Measurements from ENCODE around the gene CYCS.
"Not testable (repeated sequence)": the region's sequence is repeated elsewhere in the genome, so short reads cannot be mapped to it uniquely, and the experiment has no call there.

Gene CYCS

GRCh38 chr7:25125137-25125946, at the start of gene CYCS:
CYCS (minus strand) TSS chr7:25125260; CDS start chr7:25124119, 1,141 bp downstream.
- DNase-seq (ENCODE audit: low read depth in 4 of 4, low spot score in 1 of 4), result peak; percentile 96 to 99 (median 98)

GRCh38 chr7:25173184-25173583, 48.1 kb upstream of the CYCS start:
- no peak for DNase-seq (ENCODE audit: low read depth in 4 of 4, low spot score in 1 of 4)

- DNase-seq (ENCODE audit: low read depth in 4 of 4, low spot score in 1 of 4), result no peak
Measured at GRCh38 chr7:25171516-25171915, 46.5 kb upstream of the CYCS start.

GRCh38 chr7:25171071-25171470, 46.0 kb upstream of the CYCS start:
- DNase-seq (ENCODE audit: low read depth in 4 of 4, low spot score in 1 of 4), result no peak

GRCh38 chr7:25169683-25170082, 44.6 kb upstream of the CYCS start:
- no peak for DNase-seq (ENCODE audit: low read depth in 4 of 4, low spot score in 1 of 4)

GRCh38 chr7:25168145-25168544, 43.1 kb upstream of the CYCS start:
- DNase-seq (ENCODE audit: low read depth in 4 of 4, low spot score in 1 of 4), result no peak

GRCh38 chr7:25167262-25167843, 42.3 kb upstream of the CYCS start:
- no peak for DNase-seq (ENCODE audit: low read depth in 4 of 4, low spot score in 1 of 4)

GRCh38 chr7:25159983-25160596, 35.0 kb upstream of the CYCS start:
- DNase-seq (ENCODE audit: low read depth in 4 of 4, low spot score in 1 of 4), result not testable (repeated sequence)

GRCh38 chr7:25158966-25159365, 33.9 kb upstream of the CYCS start:
- no peak for DNase-seq (ENCODE audit: low read depth in 4 of 4, low spot score in 1 of 4)

GRCh38 chr7:25151773-25152172, 26.7 kb upstream of the CYCS start:
- DNase-seq (ENCODE audit: low read depth in 4 of 4, low spot score in 1 of 4), result no peak

GRCh38 chr7:25149836-25150235, 24.8 kb upstream of the CYCS start:
- no peak for DNase-seq (ENCODE audit: low read depth in 4 of 4, low spot score in 1 of 4)

GRCh38 chr7:25148772-25149575, 23.9 kb upstream of the CYCS start:
- no peak for DNase-seq (ENCODE audit: low read depth in 4 of 4, low spot score in 1 of 4)

GRCh38 chr7:25143763-25144162, 18.7 kb upstream of the CYCS start:
- no peak for DNase-seq (ENCODE audit: low read depth in 4 of 4, low spot score in 1 of 4)

- no peak for DNase-seq (ENCODE audit: low read depth in 4 of 4, low spot score in 1 of 4)
Measured at GRCh38 chr7:25139536-25139935, 14.5 kb upstream of the CYCS start.

- DNase-seq (ENCODE audit: low read depth in 4 of 4, low spot score in 1 of 4), result no peak
Measured at GRCh38 chr7:25134358-25135010, 9.4 kb upstream of the CYCS start.

- no peak for DNase-seq (ENCODE audit: low read depth in 4 of 4, low spot score in 1 of 4)
Measured at GRCh38 chr7:25132430-25132829, 7.4 kb upstream of the CYCS start.

- no peak for DNase-seq (ENCODE audit: low read depth in 4 of 4, low spot score in 1 of 4)
Measured at GRCh38 chr7:25126751-25127150, 1.7 kb upstream of the CYCS start.

GRCh38 chr7:25124465-25125136, 459 bp downstream of the CYCS start:
- no peak for DNase-seq (ENCODE audit: low read depth in 4 of 4, low spot score in 1 of 4)

- DNase-seq (ENCODE audit: low read depth in 4 of 4, low spot score in 1 of 4), result no peak
Measured at GRCh38 chr7:25122373-25122772, 2.7 kb downstream of the CYCS start.

GRCh38 chr7:25121599-25121998, 3.5 kb downstream of the CYCS start:
- DNase-seq (ENCODE audit: low read depth in 4 of 4, low spot score in 1 of 4), result no peak

Measured in stimulated activated CD4-positive, alpha-beta T cell treated with anti-CD3 and anti-CD28 coated beads, Interleukin-1b, Interleukin-23, amount 100 ng/mL, for 24 hours (primary cell).